Cardiac fibroblast (primary cell): ENCODE data around the gene PRKN.

Experiments used
- DNase-seq, 2 donors: peaks; one replicate each; pipeline versions ENCODE4 v3.0.0 to v3.0.0-alpha.2; 2010; ENCODE audit warnings: low read depth in 2 of 2
- H3K4me3 ChIP-seq, 2 donors: replicated peaks in 1 of 2; 1 replicate in 1 of 2; 2 replicates in 1 of 2; pipeline ENCODE4 v1.5.1; 2011; ENCODE audit warnings: low read depth in 2 of 2, low read length in 2 of 2, mild to moderate bottlenecking in 2 of 2, moderate library complexity in 1 of 2
- TF ChIP-seq, protein P1 (sequence below): IDR thresholded peaks from one replicate; pipeline ENCODE4 v1.5.1; 2011; ENCODE audit warnings: low read depth, mild to moderate bottlenecking, low read length, inconsistent platforms

Gene PRKN

DNA sequence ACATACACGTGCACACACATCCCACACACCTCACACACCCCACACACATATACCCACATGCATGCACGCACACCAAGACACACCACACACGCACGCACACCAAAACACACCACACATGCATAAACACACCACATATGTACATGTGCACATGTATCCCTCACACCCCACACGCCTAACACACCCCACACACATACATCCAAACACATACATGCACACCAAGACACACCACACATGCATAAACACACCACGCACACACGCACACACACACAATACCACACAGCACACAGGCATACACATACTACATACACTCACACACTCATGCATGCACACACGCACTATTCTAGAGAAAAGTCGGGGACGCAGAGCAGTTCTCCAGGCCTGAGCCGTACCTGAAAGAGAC is 671.5 kb downstream of the PRKN start:
- DNase-seq: no peak
- TF ChIP-seq, protein P1, sequence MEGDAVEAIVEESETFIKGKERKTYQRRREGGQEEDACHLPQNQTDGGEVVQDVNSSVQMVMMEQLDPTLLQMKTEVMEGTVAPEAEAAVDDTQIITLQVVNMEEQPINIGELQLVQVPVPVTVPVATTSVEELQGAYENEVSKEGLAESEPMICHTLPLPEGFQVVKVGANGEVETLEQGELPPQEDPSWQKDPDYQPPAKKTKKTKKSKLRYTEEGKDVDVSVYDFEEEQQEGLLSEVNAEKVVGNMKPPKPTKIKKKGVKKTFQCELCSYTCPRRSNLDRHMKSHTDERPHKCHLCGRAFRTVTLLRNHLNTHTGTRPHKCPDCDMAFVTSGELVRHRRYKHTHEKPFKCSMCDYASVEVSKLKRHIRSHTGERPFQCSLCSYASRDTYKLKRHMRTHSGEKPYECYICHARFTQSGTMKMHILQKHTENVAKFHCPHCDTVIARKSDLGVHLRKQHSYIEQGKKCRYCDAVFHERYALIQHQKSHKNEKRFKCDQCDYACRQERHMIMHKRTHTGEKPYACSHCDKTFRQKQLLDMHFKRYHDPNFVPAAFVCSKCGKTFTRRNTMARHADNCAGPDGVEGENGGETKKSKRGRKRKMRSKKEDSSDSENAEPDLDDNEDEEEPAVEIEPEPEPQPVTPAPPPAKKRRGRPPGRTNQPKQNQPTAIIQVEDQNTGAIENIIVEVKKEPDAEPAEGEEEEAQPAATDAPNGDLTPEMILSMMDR: no peak
- H3K4me3 ChIP-seq: no peak overlapping the region

GRCh38 chr6:162055365-162055764 is 672.2 kb downstream of the PRKN start:
- H3K4me3 ChIP-seq: no peak overlapping the region
- TF ChIP-seq, protein P1: no peak
- DNase-seq: no peak

DNA sequence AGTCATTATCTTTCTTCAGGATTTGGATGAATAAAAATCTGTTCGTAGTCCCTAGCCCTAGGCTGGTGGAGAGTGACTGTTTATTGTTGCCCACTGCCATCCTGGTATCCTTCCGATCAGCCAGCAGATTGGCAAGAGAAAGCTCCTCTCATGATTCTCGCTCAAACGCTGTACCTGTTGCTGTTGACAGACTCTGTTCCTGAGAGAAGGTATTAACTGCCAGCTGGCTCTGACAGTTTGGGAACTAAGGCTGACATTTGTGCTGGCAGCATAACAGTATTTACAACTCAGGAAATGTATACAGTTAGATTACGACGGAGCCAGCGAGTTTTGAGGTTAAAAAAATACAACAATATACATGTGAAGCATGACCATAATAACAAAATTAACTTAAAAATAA is 674.5 kb downstream of the PRKN start:
- DNase-seq: no peak
- TF ChIP-seq, protein P1: no peak
- H3K4me3 ChIP-seq: no peak overlapping the region

DNA sequence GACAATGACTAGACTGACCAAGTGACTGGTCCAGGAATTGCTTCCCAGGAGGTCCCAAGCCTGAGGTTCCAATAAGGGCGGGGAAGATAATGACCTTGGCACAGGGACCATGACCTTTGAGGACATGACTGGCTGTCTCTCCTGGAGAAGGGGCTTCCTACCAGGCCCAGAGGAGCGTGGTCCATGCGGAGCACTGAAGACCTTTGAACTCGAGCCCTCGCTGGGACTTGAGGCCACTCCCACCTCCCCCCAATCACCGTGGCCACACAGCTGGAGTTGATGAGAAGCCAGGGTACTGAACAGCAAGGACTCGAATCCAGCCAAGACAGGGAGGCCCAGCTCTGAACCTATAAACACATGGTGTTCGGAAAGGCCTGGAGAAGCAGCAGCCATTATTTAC is 677.0 kb downstream of the PRKN start:
- no peak overlapping the region for H3K4me3 ChIP-seq
- no peak for DNase-seq
- TF ChIP-seq, protein P1: no peak

DNA sequence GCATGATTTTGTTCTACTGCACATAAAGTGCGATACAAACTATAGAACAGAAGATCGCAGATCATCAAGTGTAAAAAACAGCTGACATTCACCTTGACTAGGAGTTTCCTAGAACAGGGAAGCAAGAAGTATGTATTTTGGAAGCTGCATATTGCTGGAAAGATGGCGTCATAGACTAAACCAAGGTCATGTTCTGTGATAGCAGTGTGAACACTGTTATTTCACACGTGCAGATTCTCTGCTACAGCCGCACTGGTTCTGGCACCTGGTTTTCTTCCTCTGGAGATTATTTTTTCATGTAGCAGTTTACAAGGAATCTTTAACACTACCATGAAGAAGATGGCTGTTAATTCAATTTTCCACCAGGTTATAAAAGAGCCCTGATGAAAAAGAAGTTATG is 681.2 kb downstream of the PRKN start:
- H3K4me3 ChIP-seq: no peak overlapping the region
- TF ChIP-seq, protein P1: no peak
- DNase-seq: no peak

GRCh38 chr6:162032620-162033019 is 694.9 kb downstream of the PRKN start:
- no peak overlapping the region for H3K4me3 ChIP-seq
- TF ChIP-seq, protein P1: no peak
- peak; percentile 26 to 50 for DNase-seq

- peak in 1 of 2 donors; percentile 2 for DNase-seq
- TF ChIP-seq, protein P1: no peak
- no peak overlapping the region for H3K4me3 ChIP-seq
Measured at GRCh38 chr6:162029873-162030576, 697.5 kb downstream of the PRKN start.
